Activated T-helper 1 cell treated with anti-CD3 and anti-CD28 coated beads, Interleukin-12 subunit alpha, Interleukin-12 subunit beta, Interleukin-2, Interleukin-4 antibody, amounts not matched to agents 30 ng/mL and 10 ng/mL and 1 ng/mL, durations not matched to agents 14 hours and 24 hours and 36 hours (primary cell): ENCODE measurements around the gene ZBTB20. TPM values are rescaled to one million over a fixed set of nuclear protein-coding genes. Genes with fewer than 3 reads are reported as not detected.

ENCODE experiments used
- DNase-seq: peaks from one replicate; pipeline ENCODE4 v3.0.0; 2021; ENCODE audit warnings: low spot score
- H3K27ac Mint-ChIP-seq: one replicate; pipeline ENCODE4 v1.8.0; 2021; ENCODE audit warnings: mild to moderate bottlenecking, mixed read lengths
- H3K27me3 Mint-ChIP-seq: one replicate; pipeline ENCODE4 v1.8.0; 2022; ENCODE audit warnings: mild to moderate bottlenecking, moderate library complexity, mixed read lengths; ENCODE audit not compliant: insufficient read depth
- H3K36me3 Mint-ChIP-seq: one replicate; pipeline ENCODE4 v1.8.0; 2021; ENCODE audit warnings: low read depth, mixed read lengths
- H3K4me1 Mint-ChIP-seq: one replicate; pipeline ENCODE4 v1.8.0; 2021; ENCODE audit warnings: low read depth, mixed read lengths
- H3K4me3 Mint-ChIP-seq: one replicate; pipeline ENCODE4 v1.8.0; 2021; ENCODE audit warnings: mild to moderate bottlenecking, moderate library complexity, mixed read lengths
- H3K9me3 Mint-ChIP-seq: one replicate; pipeline ENCODE4 v1.8.0; 2021; ENCODE audit warnings: mixed read lengths
- intact Hi-C: fragments of 100-400 bp; cut with micrococcal nuclease; formaldehyde crosslinking; loops from one replicate; pipeline ENCODE4 v1.15.1; 2024
- total RNA-seq: library from RNA; stranded (reverse); gene quantifications from 2 replicates; pipeline ENCODE4 v1.2.3, GENCODE V29; 2022

The ZBTB20 gene
- total RNA-seq, 1 donor from 2014 or later: 4.1 TPM

GRCh38 chr3:115022199-115022598 lies 124.9 kb downstream of the ZBTB20 start:
- Mint-ChIP-seq H3K4me1 (no peaks in the 10 kb centered on the region), H3K27ac (no peak overlapping the region), H3K27me3 (no peaks in the 10 kb centered on the region), H3K36me3 (no peaks in the 10 kb centered on the region), H3K9me3 (no peaks in the 10 kb centered on the region), H3K4me3 (no peak overlapping the region)
- intact Hi-C loops: no loop called here
- DNase-seq: no peak

GRCh38 chr3:115021061-115021460 lies 126.0 kb downstream of the ZBTB20 start:
- no peaks in the 10 kb centered on the region for H3K27me3 Mint-ChIP-seq
- H3K27ac Mint-ChIP-seq: no peak overlapping the region
- DNase-seq: no peak
- H3K4me1 Mint-ChIP-seq: no peaks in the 10 kb centered on the region
- intact Hi-C loops: no loop called here
- no peaks in the 10 kb centered on the region for H3K36me3 Mint-ChIP-seq
- no peak overlapping the region for H3K4me3 Mint-ChIP-seq
- H3K9me3 Mint-ChIP-seq: no peaks in the 10 kb centered on the region

- no peak for DNase-seq
- no peaks in the 10 kb centered on the region for H3K4me1 Mint-ChIP-seq
- intact Hi-C loops: no loop called here
- H3K36me3 Mint-ChIP-seq: no peaks in the 10 kb centered on the region
- no peaks in the 10 kb centered on the region for H3K9me3 Mint-ChIP-seq
- no peaks in the 10 kb centered on the region for H3K27me3 Mint-ChIP-seq
- no peak overlapping the region for H3K4me3 Mint-ChIP-seq
- no peak overlapping the region for H3K27ac Mint-ChIP-seq
Measured at GRCh38 chr3:115019900-115020299, 127.2 kb downstream of the ZBTB20 start.

DNA sequence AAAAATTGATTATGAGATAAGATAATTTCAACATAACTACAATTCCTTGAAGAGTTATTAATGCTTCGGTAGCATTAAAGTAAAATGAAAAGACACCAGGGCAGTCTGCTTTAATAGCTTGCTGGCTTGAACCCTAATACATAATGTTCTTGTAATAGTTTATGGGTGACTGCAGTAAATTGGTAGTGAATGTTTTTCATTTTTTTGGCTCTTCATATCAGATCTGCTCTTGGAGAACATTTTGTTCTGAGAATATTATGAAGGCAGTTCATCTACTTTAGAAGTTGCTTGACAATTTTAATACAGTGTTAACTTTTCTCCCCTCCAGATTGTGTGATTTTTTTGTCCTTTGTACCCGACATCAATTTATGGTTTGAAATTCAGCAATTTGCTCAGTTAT lies 128.4 kb downstream of the ZBTB20 start:
- H3K27me3 Mint-ChIP-seq: no peaks in the 10 kb centered on the region
- no peak overlapping the region for H3K27ac Mint-ChIP-seq
- no peak overlapping the region for H3K4me3 Mint-ChIP-seq
- intact Hi-C loops: no loop called here
- no peaks in the 10 kb centered on the region for H3K36me3 Mint-ChIP-seq
- no peaks in the 10 kb centered on the region for H3K4me1 Mint-ChIP-seq
- DNase-seq: no peak
- H3K9me3 Mint-ChIP-seq: no peaks in the 10 kb centered on the region

DNA sequence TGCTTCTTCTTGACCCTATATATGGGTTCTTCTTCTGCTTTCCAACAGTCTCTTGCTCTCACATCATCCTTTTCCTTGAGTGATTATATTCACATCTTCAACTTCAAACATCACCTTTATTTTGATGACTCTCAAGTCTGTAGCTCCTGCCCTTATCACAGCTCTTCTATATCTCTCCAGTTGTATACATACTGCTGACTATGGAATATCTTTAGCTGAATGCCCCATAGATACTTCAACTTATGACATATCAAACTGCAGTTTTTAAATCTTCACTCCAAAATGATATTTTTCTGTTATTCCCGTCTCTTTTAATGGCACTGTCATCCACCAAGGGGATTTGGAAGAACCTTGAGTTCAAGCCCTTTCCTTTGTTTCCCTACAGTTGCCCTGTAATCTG lies 139.1 kb downstream of the ZBTB20 start:
- H3K36me3 Mint-ChIP-seq: no peaks in the 10 kb centered on the region

GRCh38 chr3:115004201-115005140 lies 142.6 kb downstream of the ZBTB20 start:
- Mint-ChIP-seq H3K9me3 (no peaks in the 10 kb centered on the region), H3K4me3 (no peak overlapping the region), H3K4me1 (no peaks in the 10 kb centered on the region), H3K36me3 (no peaks in the 10 kb centered on the region), H3K27me3 (peaks cover 1% of the 10 kb centered on the region), H3K27ac (no peak overlapping the region)
- intact Hi-C loops: no loop called here
- DNase-seq: no peak

More for the DNA sequence above, 139.1 kb downstream of the ZBTB20 start:
- intact Hi-C loops: no loop called here
- Mint-ChIP-seq H3K27me3 (peaks cover 1% of the 10 kb centered on the region), H3K4me1 (no peaks in the 10 kb centered on the region), H3K9me3 (peaks cover 7% of the 10 kb centered on the region), H3K4me3 (no peak overlapping the region), H3K27ac (no peak overlapping the region)
- no peak for DNase-seq

GRCh38 chr3:114998971-114999579 lies 148.0 kb downstream of the ZBTB20 start:
- no peak for DNase-seq
- Mint-ChIP-seq H3K4me3 (no peak overlapping the region), H3K9me3 (peaks cover 6% of the 10 kb centered on the region), H3K4me1 (no peaks in the 10 kb centered on the region), H3K36me3 (peaks cover 2% of the 10 kb centered on the region), H3K27ac (no peak overlapping the region), H3K27me3 (no peaks in the 10 kb centered on the region)
- intact Hi-C loops: no loop called here

DNA sequence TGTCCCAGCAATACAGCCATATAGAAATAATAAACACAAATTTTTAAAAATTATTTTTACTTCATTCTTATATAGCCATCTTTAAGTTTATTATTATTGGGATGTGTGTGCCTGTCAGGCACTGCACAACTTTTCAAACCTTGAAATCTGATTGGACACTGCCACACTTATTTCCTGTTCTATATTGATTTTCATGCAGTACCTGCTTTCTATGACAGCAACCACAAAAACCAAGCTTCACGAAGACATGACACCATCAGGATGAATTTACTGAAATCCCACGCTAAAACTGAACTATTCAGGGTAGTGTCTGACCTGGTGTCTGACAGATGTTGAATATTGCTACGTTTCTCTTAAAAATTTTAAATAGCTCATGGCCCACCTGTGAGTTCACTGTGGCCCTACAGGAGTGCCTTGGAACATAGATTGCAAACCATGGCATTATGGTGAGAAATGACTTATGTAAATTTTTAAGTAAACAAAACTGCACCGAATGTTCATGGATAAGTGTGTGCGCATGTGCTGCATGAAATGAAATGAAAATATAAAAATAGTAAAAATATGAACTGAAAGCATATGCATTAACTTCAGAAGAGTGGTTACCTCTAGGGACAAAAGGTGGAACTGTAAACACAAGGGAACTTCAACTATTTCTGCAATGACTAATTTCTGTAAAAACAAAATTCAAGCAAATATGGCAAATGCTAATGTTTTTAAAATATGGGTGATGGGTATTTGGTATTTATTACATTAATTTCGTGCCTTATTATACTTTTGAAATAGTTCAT lies 152.3 kb downstream of the ZBTB20 start:
- peaks cover 19% of the 10 kb centered on the region for H3K9me3 Mint-ChIP-seq

GRCh38 chr3:114985776-114986175 lies 161.3 kb downstream of the ZBTB20 start:
- no peak for DNase-seq
- Mint-ChIP-seq H3K4me1 (no peaks in the 10 kb centered on the region), H3K27ac (no peak overlapping the region), H3K27me3 (no peaks in the 10 kb centered on the region), H3K9me3 (peaks cover 6% of the 10 kb centered on the region), H3K36me3 (no peaks in the 10 kb centered on the region), H3K4me3 (no peak overlapping the region)
- intact Hi-C loops: no loop called here

More for the DNA sequence above, 152.3 kb downstream of the ZBTB20 start:
- H3K4me1 Mint-ChIP-seq: no peaks in the 10 kb centered on the region
- no peak overlapping the region for H3K27ac Mint-ChIP-seq
- intact Hi-C loops: no loop called here
- H3K36me3 Mint-ChIP-seq: peaks cover 2% of the 10 kb centered on the region
- H3K4me3 Mint-ChIP-seq: no peak overlapping the region
- DNase-seq: no peak
- H3K27me3 Mint-ChIP-seq: no peaks in the 10 kb centered on the region

- no peak for DNase-seq
- H3K4me1 Mint-ChIP-seq: no peaks in the 10 kb centered on the region
- H3K4me3 Mint-ChIP-seq: no peak overlapping the region
- intact Hi-C loops: no loop called here
- no peaks in the 10 kb centered on the region for H3K9me3 Mint-ChIP-seq
- no peaks in the 10 kb centered on the region for H3K36me3 Mint-ChIP-seq
- no peak overlapping the region for H3K27ac Mint-ChIP-seq
- no peaks in the 10 kb centered on the region for H3K27me3 Mint-ChIP-seq
Measured at GRCh38 chr3:114983248-114983647, 163.8 kb downstream of the ZBTB20 start.

DNA sequence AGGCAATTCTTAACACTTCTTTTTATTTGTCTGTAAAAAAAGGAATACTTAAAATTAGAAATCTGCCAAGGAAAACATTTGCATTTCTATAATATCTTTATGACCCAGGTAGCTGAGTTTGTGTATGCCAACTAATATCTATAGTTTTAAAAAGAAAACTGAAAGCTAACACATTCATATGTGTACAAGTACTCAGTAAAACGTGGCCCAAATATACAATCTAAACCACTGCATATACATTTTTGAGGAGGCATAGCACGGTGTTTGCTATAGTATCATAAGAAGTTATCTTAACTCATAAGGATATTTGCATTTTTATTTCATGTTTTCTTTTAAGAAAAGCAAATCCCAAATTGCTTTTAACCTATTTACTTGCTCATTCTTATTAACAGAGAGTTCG lies 172.7 kb downstream of the ZBTB20 start:
- intact Hi-C loops: no loop called here
- Mint-ChIP-seq H3K4me1 (no peaks in the 10 kb centered on the region), H3K36me3 (no peaks in the 10 kb centered on the region), H3K27ac (no peak overlapping the region), H3K9me3 (no peaks in the 10 kb centered on the region), H3K4me3 (no peak overlapping the region), H3K27me3 (no peaks in the 10 kb centered on the region)
- no peak for DNase-seq

GRCh38 chr3:114973536-114973935 lies 173.6 kb downstream of the ZBTB20 start:
- Mint-ChIP-seq H3K27me3 (no peaks in the 10 kb centered on the region), H3K4me3 (no peak overlapping the region), H3K27ac (no peak overlapping the region), H3K4me1 (no peaks in the 10 kb centered on the region), H3K36me3 (no peaks in the 10 kb centered on the region), H3K9me3 (no peaks in the 10 kb centered on the region)
- no peak for DNase-seq
- intact Hi-C loops: no loop called here

- Mint-ChIP-seq H3K4me3 (no peak overlapping the region), H3K27ac (no peak overlapping the region), H3K36me3 (no peaks in the 10 kb centered on the region), H3K4me1 (no peaks in the 10 kb centered on the region), H3K9me3 (no peaks in the 10 kb centered on the region), H3K27me3 (no peaks in the 10 kb centered on the region)
- DNase-seq: no peak
- intact Hi-C loops: no loop called here
Measured at GRCh38 chr3:114967168-114967567, 179.9 kb downstream of the ZBTB20 start.
